Measurements from ENCODE around the gene PRSS22. TPM values are rescaled to one million over a fixed set of nuclear protein-coding genes. Genes with fewer than 3 reads are reported as not detected.
"Not testable (repeated sequence)": the region's sequence is repeated elsewhere in the genome, so short reads cannot be mapped to it uniquely, and the experiment has no call there.

The PRSS22 gene
- polyA plus RNA-seq (ENCODE audit: insufficient read length in 3 of 3): 1 to 10 TPM; 6.8 to 7.4 (median 7.0) TPM

GRCh38 chr16:2857451-2858244 lies at the start of gene PRSS22:
Gene PRSS22 (minus strand): TSS chr16:2858170. CDS start chr16:2858104, 66 bp downstream.
- no peak for DNase-seq (ENCODE audit: low read depth in 3 of 3, low spot score in 2 of 3)

DNA sequence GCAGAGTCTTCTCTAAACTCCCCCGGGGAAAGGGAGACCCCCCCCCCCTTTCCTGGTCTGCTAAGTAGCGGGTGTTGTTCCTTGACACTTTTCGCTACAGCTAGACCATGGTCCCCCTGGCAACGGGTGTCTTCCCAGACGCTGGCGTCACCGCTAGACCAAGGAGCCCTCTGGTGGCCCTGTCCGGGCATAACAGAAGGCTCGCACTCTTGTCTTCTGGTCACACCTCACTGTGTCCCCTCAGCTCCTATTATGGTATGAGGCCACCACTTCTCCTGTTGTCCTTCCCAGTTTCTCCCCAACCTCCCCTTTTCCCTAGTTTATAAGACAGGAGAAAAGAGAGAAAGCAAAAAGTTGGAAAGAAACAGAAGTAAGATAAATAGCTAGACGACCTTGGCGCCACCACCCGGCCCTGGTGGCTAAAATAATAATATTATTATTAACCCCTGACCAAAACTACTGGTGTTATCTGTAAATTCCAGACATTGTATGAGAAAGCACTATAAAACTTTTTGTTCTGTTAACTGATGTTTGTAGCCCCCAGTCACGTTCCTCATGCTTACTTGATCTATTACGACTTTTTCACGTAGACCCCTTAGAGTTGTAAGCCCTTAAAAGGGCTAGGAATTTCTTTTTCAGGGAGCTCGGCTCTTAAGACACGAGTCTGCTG lies 49.2 kb upstream of the PRSS22 start:
- not testable (repeated sequence) for DNase-seq (ENCODE audit: low read depth in 3 of 3, low spot score in 2 of 3)

GRCh38 chr16:2905988-2906387 lies 48.0 kb upstream of the PRSS22 start:
- no peak for DNase-seq (ENCODE audit: low read depth in 3 of 3, low spot score in 2 of 3)

GRCh38 chr16:2905241-2905987 lies 47.4 kb upstream of the PRSS22 start:
- peak in 2 of 3 donors; percentile 77 to 86 for DNase-seq (ENCODE audit: low read depth in 3 of 3, low spot score in 2 of 3)

- DNase-seq (ENCODE audit: low read depth in 3 of 3, low spot score in 2 of 3): no peak
Measured at GRCh38 chr16:2904922-2905240, 46.9 kb upstream of the PRSS22 start.

DNA sequence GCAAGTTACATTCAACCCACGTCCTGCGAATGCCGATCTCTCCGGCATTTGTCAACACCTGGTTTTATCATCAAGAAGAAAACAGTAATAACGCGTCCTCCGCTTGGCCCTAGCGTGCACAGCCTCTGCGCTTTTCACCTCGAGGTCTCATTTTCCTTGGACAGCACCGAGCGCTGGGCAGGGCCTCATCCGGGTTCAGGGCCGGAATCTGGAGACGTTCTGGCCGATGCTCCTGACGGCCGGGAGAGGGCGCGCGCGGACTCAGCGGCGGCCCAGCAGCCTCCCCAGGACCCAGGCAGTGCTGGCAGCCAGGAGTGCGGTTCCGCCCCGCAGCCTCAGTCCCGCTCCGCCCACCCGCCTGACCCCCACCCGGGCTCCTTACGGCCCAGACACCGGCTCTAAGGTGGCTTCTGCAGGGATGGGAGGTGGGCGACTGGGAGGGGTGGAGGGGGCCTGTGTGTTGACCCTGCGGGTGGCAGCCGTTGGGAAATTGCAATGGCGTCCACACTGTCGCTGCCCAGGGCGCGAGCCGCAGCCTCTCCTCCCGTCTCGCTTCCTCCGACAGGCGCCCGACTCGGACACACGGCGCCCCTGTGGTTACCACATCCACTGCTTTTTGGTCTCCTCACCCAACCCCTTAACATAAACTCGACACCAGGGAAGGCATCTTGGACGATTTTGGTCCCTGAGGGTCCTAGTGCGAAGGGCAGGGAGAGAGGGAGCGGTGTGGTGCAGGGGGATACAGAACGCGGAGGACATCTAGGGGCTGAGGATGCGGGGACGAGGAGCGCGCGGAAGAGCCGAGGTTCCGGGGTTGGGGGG lies 46.3 kb upstream of the PRSS22 start:
- peak in 2 of 3 donors; percentile 72 to 76 for DNase-seq (ENCODE audit: low read depth in 3 of 3, low spot score in 2 of 3)

- no peak for DNase-seq (ENCODE audit: low read depth in 3 of 3, low spot score in 2 of 3)
Measured at GRCh38 chr16:2902337-2903130, 44.6 kb upstream of the PRSS22 start.

DNA sequence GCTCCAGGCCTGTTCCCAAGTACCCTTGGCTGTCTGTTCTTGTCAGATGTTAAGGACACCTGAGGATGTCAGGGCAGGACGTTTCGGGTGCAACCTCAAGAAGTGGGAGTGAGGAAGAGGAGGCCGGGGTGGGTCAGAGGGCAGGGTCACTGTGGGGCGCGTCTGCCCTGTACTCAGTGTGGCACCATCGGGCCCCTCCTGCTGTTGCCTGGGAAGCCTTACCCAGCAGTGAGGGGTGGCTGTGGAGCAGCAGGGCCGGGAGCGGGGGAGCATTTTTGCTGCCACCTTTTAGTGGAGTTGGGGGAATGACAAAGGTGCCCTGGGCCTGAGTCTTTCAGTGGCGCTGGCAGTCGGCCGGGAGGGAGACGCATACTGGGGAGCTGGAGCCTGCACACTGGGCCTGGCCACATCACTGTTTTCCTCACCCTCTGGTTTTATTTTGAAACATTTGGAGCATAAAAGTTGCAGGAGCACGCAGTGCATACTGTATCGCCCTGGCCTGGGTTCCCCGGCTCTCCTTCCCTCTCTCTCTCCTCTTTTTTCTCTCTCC lies 42.6 kb upstream of the PRSS22 start:
- no peak for DNase-seq (ENCODE audit: low read depth in 3 of 3, low spot score in 2 of 3)

GRCh38 chr16:2899564-2900072 lies 41.6 kb upstream of the PRSS22 start:
- no peak for DNase-seq (ENCODE audit: low read depth in 3 of 3, low spot score in 2 of 3)

DNA sequence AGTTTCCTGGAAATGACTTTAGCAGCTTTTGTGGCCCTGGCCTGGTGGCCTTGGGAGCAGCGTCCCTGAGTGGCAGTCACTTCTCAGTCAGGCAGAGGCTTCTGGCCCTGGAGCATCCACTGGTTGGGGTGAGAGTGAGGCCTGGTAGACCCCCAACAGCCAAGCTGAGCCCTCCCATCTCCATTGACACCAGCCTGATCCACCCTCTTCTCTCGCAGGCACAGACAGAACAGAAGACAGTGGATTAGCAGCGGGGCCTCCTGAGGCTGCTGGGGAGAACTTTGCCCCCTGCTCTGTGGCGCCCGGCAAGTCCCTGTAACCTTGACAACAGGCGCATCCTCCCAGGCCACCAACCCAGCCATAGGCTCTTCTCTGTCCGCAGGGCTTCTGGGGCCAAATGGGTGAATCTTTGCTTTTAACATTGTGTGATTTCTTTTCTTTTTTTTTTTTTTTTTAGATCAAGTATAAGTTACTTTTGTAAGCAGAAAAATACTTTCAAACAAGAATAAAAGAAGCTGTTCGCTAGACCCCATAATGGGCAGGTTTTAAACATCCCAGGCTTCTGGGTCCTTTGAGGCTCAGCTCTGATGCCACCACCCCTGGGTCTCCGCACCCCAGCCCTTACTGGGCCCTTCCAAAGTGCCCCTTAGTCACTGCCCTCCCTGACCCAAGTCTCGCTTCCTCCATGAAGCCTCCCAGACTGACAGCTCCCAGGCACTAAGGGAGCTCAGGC lies 41.0 kb upstream of the PRSS22 start:
- no peak for DNase-seq (ENCODE audit: low read depth in 3 of 3, low spot score in 2 of 3)

DNA sequence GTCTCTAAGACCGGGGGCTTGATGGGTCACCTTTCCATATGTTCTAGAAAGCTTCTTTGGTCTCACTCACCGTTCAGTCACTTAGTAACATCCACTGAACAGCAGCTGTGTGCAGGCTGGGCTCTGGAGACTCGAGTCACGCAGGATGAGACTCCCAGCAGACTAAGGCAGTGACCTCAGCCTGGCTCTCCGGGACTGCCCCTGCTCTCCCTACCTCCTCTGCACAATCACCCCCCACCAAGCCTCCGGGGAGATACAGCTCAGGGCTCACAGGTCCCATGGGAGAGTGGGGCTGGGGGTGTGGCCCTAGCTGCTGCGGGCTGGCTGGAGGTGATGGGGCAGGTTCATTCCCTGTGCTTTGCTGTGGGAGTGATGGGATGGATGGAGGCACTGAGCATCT lies 39.1 kb upstream of the PRSS22 start:
- no peak for DNase-seq (ENCODE audit: low read depth in 3 of 3, low spot score in 2 of 3)

DNA sequence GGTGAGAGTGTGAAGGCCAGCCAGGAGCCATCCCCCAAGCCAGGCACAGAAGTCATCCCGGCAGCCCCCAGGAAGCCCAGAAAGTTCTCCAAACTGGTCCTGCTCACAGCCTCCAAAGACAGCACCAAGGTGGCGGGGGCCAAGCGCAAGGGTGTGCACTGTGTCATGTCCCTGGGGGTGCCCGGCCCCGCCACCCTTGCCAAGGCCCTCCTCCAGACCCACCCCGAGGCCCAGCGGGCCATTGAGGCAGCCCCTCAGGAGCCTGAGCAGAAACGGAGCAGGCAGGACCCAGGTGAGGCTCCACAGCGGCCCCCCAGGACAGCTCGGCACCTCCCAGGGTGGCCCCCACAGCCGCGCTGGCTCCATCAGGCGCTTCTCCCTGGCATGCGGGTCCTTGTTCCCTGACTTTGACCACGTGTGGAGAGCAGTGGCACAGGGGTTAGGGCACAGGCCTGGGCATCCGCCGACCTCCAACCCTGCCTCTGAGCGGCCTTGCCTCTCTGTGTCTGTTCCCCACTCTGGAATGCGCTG lies 38.6 kb upstream of the PRSS22 start:
- no peak for DNase-seq (ENCODE audit: low read depth in 3 of 3, low spot score in 2 of 3)

DNA sequence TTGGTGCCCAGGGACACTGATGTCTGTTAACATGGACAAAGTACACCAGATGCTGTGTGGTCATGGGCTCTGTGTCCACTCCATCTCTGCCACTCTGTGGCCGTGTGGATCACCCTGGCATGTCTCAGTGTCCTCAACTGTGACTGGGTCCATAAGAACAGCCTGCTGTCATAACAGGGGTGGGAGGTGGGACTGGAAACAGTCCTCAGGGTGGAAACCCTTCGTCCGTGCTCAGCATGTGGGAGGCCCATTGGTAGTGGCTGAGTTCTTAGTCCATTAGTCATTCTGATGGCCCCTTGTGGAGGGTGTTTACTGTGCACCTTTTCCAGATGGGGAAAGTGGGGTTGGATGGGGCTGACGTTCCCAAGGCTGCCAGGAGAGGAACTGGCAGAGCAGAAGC lies 37.8 kb upstream of the PRSS22 start:
- no peak for DNase-seq (ENCODE audit: low read depth in 3 of 3, low spot score in 2 of 3)

DNA sequence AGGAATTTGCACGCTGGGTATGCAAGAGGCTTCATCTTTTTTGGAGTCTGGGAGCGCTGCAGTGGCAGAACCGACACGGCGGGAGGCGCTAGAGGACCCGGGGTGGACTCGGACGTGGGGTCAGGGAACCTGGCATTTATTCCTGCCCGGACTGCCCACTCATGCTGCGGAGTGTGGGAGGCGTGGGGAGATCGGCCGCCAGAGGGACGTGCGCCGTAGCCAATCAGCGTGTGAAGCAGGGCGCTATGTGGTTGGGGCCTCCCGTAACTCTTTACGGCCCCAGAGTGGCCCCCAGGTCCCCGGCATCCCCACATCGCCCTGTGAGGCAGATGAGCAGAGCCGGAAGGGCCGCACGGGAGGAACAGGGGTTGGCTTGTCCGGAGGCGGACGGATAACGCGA lies 36.3 kb upstream of the PRSS22 start:
- no peak for DNase-seq (ENCODE audit: low read depth in 3 of 3, low spot score in 2 of 3)

GRCh38 chr16:2884041-2884451 lies 26.1 kb upstream of the PRSS22 start:
- no peak for DNase-seq (ENCODE audit: low read depth in 3 of 3, low spot score in 2 of 3)

- DNase-seq (ENCODE audit: low read depth in 3 of 3, low spot score in 2 of 3): no peak
Measured at GRCh38 chr16:2883458-2883908, 25.5 kb upstream of the PRSS22 start.

GRCh38 chr16:2882650-2883457 lies 24.9 kb upstream of the PRSS22 start, which contains the start of gene FLYWCH2:
Gene FLYWCH2 (plus strand): TSS chr16:2883215. CDS start chr16:2896450, 13,235 bp downstream.
- peak; percentile 96 to 97 (median 96) for DNase-seq (ENCODE audit: low read depth in 3 of 3, low spot score in 2 of 3)

Data from right renal cortex interstitium (tissue), 3 donors.